ENCODE results near the gene UTP15. TPM values are rescaled to one million over a fixed set of nuclear protein-coding genes. Genes with fewer than 3 reads are reported as not detected.

The UTP15 gene
- polyA plus RNA-seq, result 1 to 10 TPM; 3.4 to 5.9 TPM

- 0% methylated on average over 62 of the region's 62 CpGs for WGBS, 2 donors
- H3K4me3 ChIP-seq (ENCODE audit: low read depth in 1 of 2, low read length in 2 of 2), result peak within 1 kb of the TSS; percentile 73 to 98
- no peaks in the 10 kb centered on the region for H3K27me3 ChIP-seq (ENCODE audit: control insufficient read depth in 1 of 2, insufficient read depth in 2 of 2, low read length in 2 of 2)
- no peaks in the 10 kb centered on the region for H3K4me1 ChIP-seq (ENCODE audit: control insufficient read depth in 2 of 2, insufficient read depth in 2 of 2, low read length in 1 of 2)
- H3K27ac ChIP-seq (ENCODE audit: low read depth in 2 of 2, low read length in 1 of 2), result peak within 1 kb of the TSS; percentile 87 to 98
- no peaks in the 10 kb centered on the region for H3K9me3 ChIP-seq (ENCODE audit: control insufficient read depth in 2 of 2, insufficient read depth in 1 of 2, low read depth in 1 of 2, low read length in 1 of 2)
- H3K36me3 ChIP-seq (ENCODE audit: control insufficient read depth in 2 of 2, insufficient read depth in 2 of 2, low read length in 1 of 2), result peaks cover 0 to 2% of the 10 kb centered on the region in 2 donors
Measured at GRCh38 chr5:73565139-73565968, at the start of gene UTP15, which contains the start of gene ANKRA2. Gene UTP15 (plus strand): TSS chr5:73565743. CDS start chr5:73567345, 1,602 bp downstream. Gene ANKRA2 (minus strand): TSS chr5:73565639. CDS start chr5:73562881, 2,758 bp downstream.

- H3K27ac ChIP-seq (ENCODE audit: low read depth in 2 of 2, low read length in 1 of 2), result no peak overlapping the region
- H3K27me3 ChIP-seq (ENCODE audit: control insufficient read depth in 1 of 2, insufficient read depth in 2 of 2, low read length in 2 of 2), result no peaks in the 10 kb centered on the region
- no peak overlapping the region for H3K4me3 ChIP-seq (ENCODE audit: low read depth in 1 of 2, low read length in 2 of 2)
- H3K9me3 ChIP-seq (ENCODE audit: control insufficient read depth in 2 of 2, insufficient read depth in 1 of 2, low read depth in 1 of 2, low read length in 1 of 2), result no peaks in the 10 kb centered on the region
- WGBS, 2 donors, result 11 to 17% methylated on average over 15 to 16 of the region's 16 CpGs
- H3K36me3 ChIP-seq (ENCODE audit: control insufficient read depth in 2 of 2, insufficient read depth in 2 of 2, low read length in 1 of 2), result no peaks in the 10 kb centered on the region
- H3K4me1 ChIP-seq (ENCODE audit: control insufficient read depth in 2 of 2, insufficient read depth in 2 of 2, low read length in 1 of 2), result peaks cover 0 to 3% of the 10 kb centered on the region in 2 donors
Measured at GRCh38 chr5:73519531-73520283, 45.8 kb upstream of the UTP15 start.

GRCh38 chr5:73522989-73523388 lies 42.6 kb upstream of the UTP15 start:
- peak overlapping the region; percentile 12 to 14 for H3K27ac ChIP-seq (ENCODE audit: low read depth in 2 of 2, low read length in 1 of 2)
- no peaks in the 10 kb centered on the region for H3K36me3 ChIP-seq (ENCODE audit: control insufficient read depth in 2 of 2, insufficient read depth in 2 of 2, low read length in 1 of 2)
- H3K27me3 ChIP-seq (ENCODE audit: control insufficient read depth in 1 of 2, insufficient read depth in 2 of 2, low read length in 2 of 2), result no peaks in the 10 kb centered on the region
- H3K4me1 ChIP-seq (ENCODE audit: control insufficient read depth in 2 of 2, insufficient read depth in 2 of 2, low read length in 1 of 2), result peaks cover 0 to 3% of the 10 kb centered on the region in 2 donors
- H3K9me3 ChIP-seq (ENCODE audit: control insufficient read depth in 2 of 2, insufficient read depth in 1 of 2, low read depth in 1 of 2, low read length in 1 of 2), result no peaks in the 10 kb centered on the region
- H3K4me3 ChIP-seq (ENCODE audit: low read depth in 1 of 2, low read length in 2 of 2), result no peak overlapping the region
- 59 to 70% methylated on average over 7 of the region's 7 CpGs for WGBS, 2 donors

- Histone ChIP-seq H3K4me3 (ENCODE audit: low read depth in 1 of 2, low read length in 2 of 2) (no peak overlapping the region), H3K36me3 (ENCODE audit: control insufficient read depth in 2 of 2, insufficient read depth in 2 of 2, low read length in 1 of 2) (no peaks in the 10 kb centered on the region), H3K9me3 (ENCODE audit: control insufficient read depth in 2 of 2, insufficient read depth in 1 of 2, low read depth in 1 of 2, low read length in 1 of 2) (no peaks in the 10 kb centered on the region), H3K27me3 (ENCODE audit: control insufficient read depth in 1 of 2, insufficient read depth in 2 of 2, low read length in 2 of 2) (no peaks in the 10 kb centered on the region), H3K27ac (ENCODE audit: low read depth in 2 of 2, low read length in 1 of 2) (no peak overlapping the region), H3K4me1 (ENCODE audit: control insufficient read depth in 2 of 2, insufficient read depth in 2 of 2, low read length in 1 of 2) (peaks cover 0 to 3% of the 10 kb centered on the region in 2 donors)
- 79 to 94% methylated on average over 1 of the region's 1 CpG for WGBS, 2 donors
Measured at GRCh38 chr5:73523861-73524260, 41.7 kb upstream of the UTP15 start.

GRCh38 chr5:73525606-73526203 lies 39.8 kb upstream of the UTP15 start:
- H3K4me1 ChIP-seq (ENCODE audit: control insufficient read depth in 2 of 2, insufficient read depth in 2 of 2, low read length in 1 of 2), result peaks cover 0 to 3% of the 10 kb centered on the region in 2 donors
- H3K27me3 ChIP-seq (ENCODE audit: control insufficient read depth in 1 of 2, insufficient read depth in 2 of 2, low read length in 2 of 2), result no peaks in the 10 kb centered on the region
- 67 to 73% methylated on average over 3 of the region's 3 CpGs for WGBS, 2 donors
- H3K4me3 ChIP-seq (ENCODE audit: low read depth in 1 of 2, low read length in 2 of 2), result no peak overlapping the region
- no peaks in the 10 kb centered on the region for H3K9me3 ChIP-seq (ENCODE audit: control insufficient read depth in 2 of 2, insufficient read depth in 1 of 2, low read depth in 1 of 2, low read length in 1 of 2)
- H3K27ac ChIP-seq (ENCODE audit: low read depth in 2 of 2, low read length in 1 of 2), result no peak overlapping the region
- H3K36me3 ChIP-seq (ENCODE audit: control insufficient read depth in 2 of 2, insufficient read depth in 2 of 2, low read length in 1 of 2), result no peaks in the 10 kb centered on the region

- no peaks in the 10 kb centered on the region for H3K36me3 ChIP-seq (ENCODE audit: control insufficient read depth in 2 of 2, insufficient read depth in 2 of 2, low read length in 1 of 2)
- no peaks in the 10 kb centered on the region for H3K9me3 ChIP-seq (ENCODE audit: control insufficient read depth in 2 of 2, insufficient read depth in 1 of 2, low read depth in 1 of 2, low read length in 1 of 2)
- H3K4me1 ChIP-seq (ENCODE audit: control insufficient read depth in 2 of 2, insufficient read depth in 2 of 2, low read length in 1 of 2), result no peaks in the 10 kb centered on the region
- no peak overlapping the region for H3K27ac ChIP-seq (ENCODE audit: low read depth in 2 of 2, low read length in 1 of 2)
- no peak overlapping the region for H3K4me3 ChIP-seq (ENCODE audit: low read depth in 1 of 2, low read length in 2 of 2)
- WGBS, 2 donors, result 73 to 76% methylated on average over 3 of the region's 3 CpGs
- H3K27me3 ChIP-seq (ENCODE audit: control insufficient read depth in 1 of 2, insufficient read depth in 2 of 2, low read length in 2 of 2), result no peaks in the 10 kb centered on the region
Measured at GRCh38 chr5:73528248-73528647, 37.3 kb upstream of the UTP15 start.

- no peaks in the 10 kb centered on the region for H3K4me1 ChIP-seq (ENCODE audit: control insufficient read depth in 2 of 2, insufficient read depth in 2 of 2, low read length in 1 of 2)
- no peaks in the 10 kb centered on the region for H3K27me3 ChIP-seq (ENCODE audit: control insufficient read depth in 1 of 2, insufficient read depth in 2 of 2, low read length in 2 of 2)
- H3K9me3 ChIP-seq (ENCODE audit: control insufficient read depth in 2 of 2, insufficient read depth in 1 of 2, low read depth in 1 of 2, low read length in 1 of 2), result no peaks in the 10 kb centered on the region
- WGBS, 2 donors, result 87 to 91% methylated on average over 1 of the region's 1 CpG
- H3K36me3 ChIP-seq (ENCODE audit: control insufficient read depth in 2 of 2, insufficient read depth in 2 of 2, low read length in 1 of 2), result no peaks in the 10 kb centered on the region
- H3K27ac ChIP-seq (ENCODE audit: low read depth in 2 of 2, low read length in 1 of 2), result no peak overlapping the region
- no peak overlapping the region for H3K4me3 ChIP-seq (ENCODE audit: low read depth in 1 of 2, low read length in 2 of 2)
Measured at GRCh38 chr5:73529081-73529480, 36.5 kb upstream of the UTP15 start.

GRCh38 chr5:73531356-73531755 lies 34.2 kb upstream of the UTP15 start:
- no peak overlapping the region for H3K27ac ChIP-seq (ENCODE audit: low read depth in 2 of 2, low read length in 1 of 2)
- H3K4me3 ChIP-seq (ENCODE audit: low read depth in 1 of 2, low read length in 2 of 2), result no peak overlapping the region
- no peaks in the 10 kb centered on the region for H3K4me1 ChIP-seq (ENCODE audit: control insufficient read depth in 2 of 2, insufficient read depth in 2 of 2, low read length in 1 of 2)
- 76 to 83% methylated on average over 1 of the region's 1 CpG for WGBS, 2 donors
- H3K36me3 ChIP-seq (ENCODE audit: control insufficient read depth in 2 of 2, insufficient read depth in 2 of 2, low read length in 1 of 2), result no peaks in the 10 kb centered on the region
- H3K27me3 ChIP-seq (ENCODE audit: control insufficient read depth in 1 of 2, insufficient read depth in 2 of 2, low read length in 2 of 2), result no peaks in the 10 kb centered on the region
- no peaks in the 10 kb centered on the region for H3K9me3 ChIP-seq (ENCODE audit: control insufficient read depth in 2 of 2, insufficient read depth in 1 of 2, low read depth in 1 of 2, low read length in 1 of 2)

GRCh38 chr5:73532195-73532594 lies 33.3 kb upstream of the UTP15 start:
- 78 to 80% methylated on average over 5 of the region's 5 CpGs for WGBS, 2 donors
- Histone ChIP-seq H3K27me3 (ENCODE audit: control insufficient read depth in 1 of 2, insufficient read depth in 2 of 2, low read length in 2 of 2) (no peaks in the 10 kb centered on the region), H3K36me3 (ENCODE audit: control insufficient read depth in 2 of 2, insufficient read depth in 2 of 2, low read length in 1 of 2) (no peaks in the 10 kb centered on the region), H3K27ac (ENCODE audit: low read depth in 2 of 2, low read length in 1 of 2) (no peak overlapping the region), H3K4me1 (ENCODE audit: control insufficient read depth in 2 of 2, insufficient read depth in 2 of 2, low read length in 1 of 2) (no peaks in the 10 kb centered on the region), H3K9me3 (ENCODE audit: control insufficient read depth in 2 of 2, insufficient read depth in 1 of 2, low read depth in 1 of 2, low read length in 1 of 2) (no peaks in the 10 kb centered on the region), H3K4me3 (ENCODE audit: low read depth in 1 of 2, low read length in 2 of 2) (no peak overlapping the region)
